Mesendoderm (in vitro differentiated cells): ENCODE data around the gene SYDE2.

Source experiments
- DNase-seq: peaks from one replicate; pipeline ENCODE4 v3.0.0; 2013
- H2AK5ac ChIP-seq: 2 replicates; pipeline ENCODE4 v1.6.1; 2013; ENCODE audit warnings: low read length, inconsistent platforms
- H2BK120ac ChIP-seq: 2 replicates; pipeline ENCODE4 v1.6.1; 2013; ENCODE audit warnings: low read depth, mild to moderate bottlenecking, low read length, moderate library complexity, mixed read lengths
- H2BK15ac ChIP-seq: replicated peaks from 2 replicates; pipeline ENCODE4 v1.6.1; 2013; ENCODE audit warnings: low read depth, mild to moderate bottlenecking, moderate library complexity
- H2BK5ac ChIP-seq: 2 replicates; pipeline ENCODE4 v1.6.1; 2013; ENCODE audit warnings: low read length, inconsistent platforms
- H3K18ac ChIP-seq: 2 replicates; pipeline ENCODE4 v1.6.1; 2013; ENCODE audit warnings: mild to moderate bottlenecking, low read length, mixed read lengths
- H3K23ac ChIP-seq: one replicate; pipeline ENCODE4 v1.6.1; 2013; ENCODE audit warnings: low read length
- H3K27ac ChIP-seq: 2 replicates; pipeline ENCODE4 v1.5.1; 2013; ENCODE audit warnings: low read depth, mild to moderate bottlenecking, inconsistent platforms, low read length, moderate library complexity
- H3K27me3 ChIP-seq: 2 replicates; pipeline ENCODE4 v1.6.1; 2013; ENCODE audit warnings: low read length, control low read depth, mild to moderate bottlenecking, inconsistent platforms; ENCODE audit not compliant: insufficient read depth, poor library complexity
- H3K36me3 ChIP-seq: 2 replicates; pipeline ENCODE4 v1.6.1; 2013; ENCODE audit warnings: low read length, inconsistent platforms; ENCODE audit not compliant: control insufficient read depth, insufficient read depth
- H3K4ac ChIP-seq: one replicate; pipeline ENCODE4 v1.6.1; 2013; ENCODE audit warnings: low read depth, mild to moderate bottlenecking, low read length, moderate library complexity
- H3K4me1 ChIP-seq: 2 replicates; pipeline ENCODE4 v1.6.1; 2013; ENCODE audit warnings: low read depth, low read length, inconsistent platforms; ENCODE audit not compliant: control insufficient read depth
- H3K4me2 ChIP-seq: 2 replicates; pipeline ENCODE4 v1.6.1; 2013; ENCODE audit warnings: low read length
- H3K4me3 ChIP-seq: 2 replicates; pipeline ENCODE4 v1.5.1; 2013; ENCODE audit warnings: mild to moderate bottlenecking, low read length
- H3K56ac ChIP-seq: one replicate; pipeline ENCODE4 v1.6.1; 2013; ENCODE audit warnings: low read length
- H3K79me1 ChIP-seq: 2 replicates; pipeline ENCODE4 v1.6.1; 2013; ENCODE audit warnings: low read length, inconsistent platforms
- H3K79me2 ChIP-seq: 2 replicates; pipeline ENCODE4 v1.6.1; 2013; ENCODE audit warnings: mild to moderate bottlenecking, low read length; ENCODE audit not compliant: control insufficient read depth, insufficient read depth
- H3K9ac ChIP-seq: 2 replicates; pipeline ENCODE4 v1.6.1; 2013; ENCODE audit warnings: low read length, inconsistent platforms
- H4K5ac ChIP-seq: one replicate; pipeline ENCODE4 v1.6.1; 2013; ENCODE audit warnings: low read length
- H4K8ac ChIP-seq: one replicate; pipeline ENCODE4 v1.6.1; 2013; ENCODE audit warnings: low read depth, mild to moderate bottlenecking, control low read depth, low read length, moderate library complexity
- WGBS: extraction: QIAGEN DNeasy Blood & Tissue Kit; methylation state at CpG from one replicate; pipeline ENCODE4 v1.1.7; 2013; ENCODE audit warnings: low lambda C conversion rate, missing lambda C conversion rate; ENCODE audit not compliant: insufficient coverage; ENCODE audit errors: extremely low coverage; 5-methylcytosine and 5-hydroxymethylcytosine counted together
- small RNA-seq: library from polyadenylated mRNA; stranded (forward); fragments of <200 nt; extraction: miRNeasy Mini kit (QIAGEN cat#:217004); gene quantifications from one replicate; pipeline ENCODE3, GENCODE V24; 2013; ENCODE audit not compliant: insufficient read depth

The SYDE2 gene

GRCh38 chr1:85116856-85117255 is 84.0 kb downstream of the SYDE2 start:
- DNase-seq: no peak
- no peak overlapping the region for H4K8ac ChIP-seq
- no peak overlapping the region for H2BK15ac ChIP-seq
- H3K4ac ChIP-seq: no peak overlapping the region
- no peak overlapping the region for H4K5ac ChIP-seq
- H2BK5ac ChIP-seq: no peak overlapping the region
- H3K4me3 ChIP-seq: no peak overlapping the region
- H3K27me3 ChIP-seq: no peaks in the 10 kb centered on the region
- H3K36me3 ChIP-seq: no peaks in the 10 kb centered on the region
- no peaks in the 10 kb centered on the region for H3K79me1 ChIP-seq
- no peak overlapping the region for H3K18ac ChIP-seq
- peaks cover 5% of the 10 kb centered on the region for H3K4me1 ChIP-seq
- no peaks in the 10 kb centered on the region for H3K79me2 ChIP-seq
- no peak overlapping the region for H3K23ac ChIP-seq
- no peak overlapping the region for H2BK120ac ChIP-seq
- H2AK5ac ChIP-seq: no peak overlapping the region
- H3K27ac ChIP-seq: no peak overlapping the region
- no peak overlapping the region for H3K9ac ChIP-seq
- H3K56ac ChIP-seq: no peak overlapping the region
- H3K4me2 ChIP-seq: no peak overlapping the region

DNA sequence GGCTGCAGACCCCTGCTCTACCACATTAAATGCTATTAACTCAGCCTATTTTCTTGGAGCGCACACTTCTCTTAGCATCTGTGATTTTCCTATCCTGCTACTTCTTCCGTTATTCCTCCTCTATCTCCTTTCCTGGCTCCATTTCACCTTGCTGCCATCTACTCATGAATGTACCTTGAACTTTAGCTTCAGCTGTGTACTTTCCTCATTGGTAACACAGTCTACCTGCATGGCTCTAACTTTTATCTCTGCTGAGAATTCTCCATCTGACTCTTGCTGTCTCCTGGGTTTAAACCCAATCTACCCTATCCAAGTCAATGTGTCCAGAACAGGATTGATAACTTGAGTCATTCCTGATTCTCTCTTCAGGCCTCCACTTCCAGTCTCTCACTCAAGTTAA is 84.9 kb downstream of the SYDE2 start:
- Histone ChIP-seq H3K79me1 (no peaks in the 10 kb centered on the region), H2BK15ac (no peak overlapping the region), H3K4ac (no peak overlapping the region), H3K4me3 (no peak overlapping the region), H3K18ac (no peak overlapping the region), H4K8ac (no peak overlapping the region), H3K4me2 (no peak overlapping the region), H2BK5ac (no peak overlapping the region), H3K79me2 (no peaks in the 10 kb centered on the region), H2BK120ac (no peak overlapping the region), H3K56ac (no peak overlapping the region), H3K9ac (no peak overlapping the region), H3K27me3 (no peaks in the 10 kb centered on the region), H3K23ac (no peak overlapping the region), H4K5ac (no peak overlapping the region), H3K27ac (no peak overlapping the region), H3K36me3 (no peaks in the 10 kb centered on the region), H3K4me1 (peaks cover 2% of the 10 kb centered on the region), H2AK5ac (no peak overlapping the region)
- whole genome bisulfite sequencing: no CpG with 5 or more reads among the region's 2 CpGs
- DNase-seq: no peak

GRCh38 chr1:85111695-85112094 is 89.1 kb downstream of the SYDE2 start:
- no peak for DNase-seq
- no peaks in the 10 kb centered on the region for H3K79me2 ChIP-seq
- no peak overlapping the region for H2BK15ac ChIP-seq
- no peak overlapping the region for H3K9ac ChIP-seq
- H3K18ac ChIP-seq: no peak overlapping the region
- no peaks in the 10 kb centered on the region for H3K27me3 ChIP-seq
- H3K27ac ChIP-seq: no peak overlapping the region
- H3K4me3 ChIP-seq: no peak overlapping the region
- WGBS: no CpG with 5 or more reads among the region's 1 CpG
- H2BK5ac ChIP-seq: no peak overlapping the region
- H2AK5ac ChIP-seq: no peak overlapping the region
- no peak overlapping the region for H2BK120ac ChIP-seq
- no peaks in the 10 kb centered on the region for H3K36me3 ChIP-seq
- H3K4me2 ChIP-seq: no peak overlapping the region
- no peak overlapping the region for H4K5ac ChIP-seq
- H4K8ac ChIP-seq: no peak overlapping the region
- H3K79me1 ChIP-seq: no peaks in the 10 kb centered on the region
- no peak overlapping the region for H3K23ac ChIP-seq
- H3K56ac ChIP-seq: no peak overlapping the region
- no peak overlapping the region for H3K4ac ChIP-seq
- H3K4me1 ChIP-seq: no peaks in the 10 kb centered on the region

DNA sequence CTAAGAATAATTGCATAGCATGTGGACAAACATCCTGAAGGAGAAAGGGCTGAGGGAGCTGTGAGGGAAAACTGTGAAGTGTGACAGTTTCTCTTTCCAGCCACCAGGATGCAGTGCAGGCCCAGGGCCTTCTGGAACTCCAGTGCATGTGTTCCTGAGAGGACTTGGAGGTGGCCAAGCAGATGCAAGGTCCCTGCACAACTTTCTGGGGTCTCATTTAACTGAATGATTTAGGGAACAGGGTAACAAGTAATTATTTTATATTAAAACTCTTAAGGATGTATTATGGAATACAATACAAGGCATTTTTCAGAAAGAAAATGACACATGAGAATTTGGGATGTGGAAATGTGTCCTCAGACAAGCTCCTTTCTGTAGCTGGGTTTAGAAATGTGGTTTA is 91.3 kb downstream of the SYDE2 start:
- H4K5ac ChIP-seq: no peak overlapping the region
- no peak overlapping the region for H2BK120ac ChIP-seq
- H3K27ac ChIP-seq: no peak overlapping the region
- H3K4ac ChIP-seq: no peak overlapping the region
- no peaks in the 10 kb centered on the region for H3K4me1 ChIP-seq
- no peaks in the 10 kb centered on the region for H3K27me3 ChIP-seq
- H3K4me2 ChIP-seq: no peak overlapping the region
- no peak overlapping the region for H4K8ac ChIP-seq
- H2AK5ac ChIP-seq: no peak overlapping the region
- H3K79me2 ChIP-seq: no peaks in the 10 kb centered on the region
- no peak overlapping the region for H3K23ac ChIP-seq
- no peak overlapping the region for H3K18ac ChIP-seq
- no peak overlapping the region for H3K4me3 ChIP-seq
- H2BK15ac ChIP-seq: no peak overlapping the region
- no peak overlapping the region for H3K9ac ChIP-seq
- peak; percentile 80 for DNase-seq
- no peak overlapping the region for H3K56ac ChIP-seq
- H3K79me1 ChIP-seq: no peaks in the 10 kb centered on the region
- H3K36me3 ChIP-seq: no peaks in the 10 kb centered on the region
- no peak overlapping the region for H2BK5ac ChIP-seq

Small RNA genes within 50 kb of the gene (small RNA-seq; reads per million reads assigned to genes)
- 0.72 reads per million for gene MIR4423
